ENCODE data around the gene FASN. TPM values are rescaled to one million over a fixed set of nuclear protein-coding genes. Genes with fewer than 3 reads are reported as not detected.
A peak's percentile ranks its signal among the peaks of the same experiment; 100 is the strongest.

Gene FASN
- polyA plus RNA-seq, 2 of the 4 experiments (the other 2 are of a cell fraction), result 12.9 to 169 TPM

DNA sequence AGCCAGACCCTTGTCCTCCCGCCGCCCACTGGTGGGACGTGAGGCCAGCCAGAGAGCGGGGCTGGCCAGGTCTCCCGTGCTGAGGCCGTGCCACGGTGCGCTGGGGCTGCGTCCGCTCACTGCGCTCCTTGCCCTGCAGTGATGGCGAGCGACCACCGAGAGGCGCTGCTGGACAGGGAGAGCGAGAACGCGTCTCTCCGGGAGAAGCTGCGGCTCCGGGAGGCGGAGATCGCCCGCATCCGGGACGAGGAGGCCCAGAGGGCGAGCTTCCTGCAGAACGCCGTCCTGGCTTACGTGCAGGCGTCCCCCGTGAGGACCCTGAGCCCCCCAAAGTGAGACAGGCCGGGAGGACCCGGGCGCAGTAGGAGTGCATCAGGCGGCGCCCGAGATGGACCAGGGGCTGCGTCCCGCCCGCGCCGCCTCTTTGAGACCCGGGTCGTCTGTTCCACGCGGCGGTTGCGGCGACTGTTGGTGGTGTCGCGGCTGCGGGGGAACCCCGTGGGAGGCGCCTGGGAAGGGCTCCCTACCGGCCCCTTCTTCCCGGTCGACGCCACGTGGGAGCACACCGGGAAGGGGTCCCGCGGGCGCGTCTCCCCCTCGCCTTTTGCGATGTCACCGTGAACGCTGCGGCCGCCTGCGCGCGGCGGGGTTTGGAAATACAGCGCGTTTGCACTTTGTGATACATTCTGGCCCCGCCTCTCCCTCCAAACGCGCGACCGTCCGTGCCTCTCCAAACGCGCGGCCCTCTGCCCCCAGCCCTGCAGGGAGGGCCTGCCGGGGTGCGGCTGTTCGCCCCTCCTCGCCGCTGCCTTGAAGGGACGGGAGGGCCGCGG, 67.3 kb downstream of the FASN start (continued):
- no peak for TF ChIP-seq KDM1A (IDR thresholded peaks at IDR 0.05; ENCODE audit: low read depth)
- no peak for TF ChIP-seq RARB (CRISPR knock-in tag; IDR thresholded peaks at IDR 0.05)
- peak; percentile 95; the same call in 1 of the 2 replicates for TF ChIP-seq RNF2 (IDR thresholded peaks at IDR 0.05; ENCODE audit: borderline replicate concordance, low read depth)
- TF ChIP-seq, protein P1, sequence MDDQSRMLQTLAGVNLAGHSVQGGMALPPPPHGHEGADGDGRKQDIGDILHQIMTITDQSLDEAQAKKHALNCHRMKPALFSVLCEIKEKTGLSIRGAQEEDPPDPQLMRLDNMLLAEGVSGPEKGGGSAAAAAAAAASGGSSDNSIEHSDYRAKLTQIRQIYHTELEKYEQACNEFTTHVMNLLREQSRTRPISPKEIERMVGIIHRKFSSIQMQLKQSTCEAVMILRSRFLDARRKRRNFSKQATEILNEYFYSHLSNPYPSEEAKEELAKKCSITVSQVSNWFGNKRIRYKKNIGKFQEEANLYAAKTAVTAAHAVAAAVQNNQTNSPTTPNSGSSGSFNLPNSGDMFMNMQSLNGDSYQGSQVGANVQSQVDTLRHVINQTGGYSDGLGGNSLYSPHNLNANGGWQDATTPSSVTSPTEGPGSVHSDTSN (IDR thresholded peaks at IDR 0.05), result no peak; the same call in 1 of the 2 replicates
- no peak for TF ChIP-seq JUNB (IDR thresholded peaks at IDR 0.05)
- TF ChIP-seq BHLHE40 (IDR thresholded peaks at IDR 0.05; ENCODE audit: low read depth, low read length), result no peak
- TF ChIP-seq KDM5A (IDR thresholded peaks at IDR 0.05), result no peak
- TF ChIP-seq NPAS2 (CRISPR knock-in tag; IDR thresholded peaks at IDR 0.05; ENCODE audit: borderline replicate concordance), result no peak
- peak; percentile 21; the same call in 1 of the 2 replicates for TF ChIP-seq MYC (IDR thresholded peaks at IDR 0.05; ENCODE audit: borderline replicate concordance, low read length)
- no peak for TF ChIP-seq CHD4 (IDR thresholded peaks at IDR 0.05; ENCODE audit: borderline replicate concordance)
- TF ChIP-seq, protein P2, sequence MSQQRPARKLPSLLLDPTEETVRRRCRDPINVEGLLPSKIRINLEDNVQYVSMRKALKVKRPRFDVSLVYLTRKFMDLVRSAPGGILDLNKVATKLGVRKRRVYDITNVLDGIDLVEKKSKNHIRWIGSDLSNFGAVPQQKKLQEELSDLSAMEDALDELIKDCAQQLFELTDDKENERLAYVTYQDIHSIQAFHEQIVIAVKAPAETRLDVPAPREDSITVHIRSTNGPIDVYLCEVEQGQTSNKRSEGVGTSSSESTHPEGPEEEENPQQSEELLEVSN (IDR thresholded peaks at IDR 0.05; ENCODE audit: borderline replicate concordance, low read depth), result peak; percentile 74; the same call in 1 of the 2 replicates
- TF ChIP-seq HOXA7 (CRISPR knock-in tag; IDR thresholded peaks at IDR 0.05), result no peak
- TF ChIP-seq NFE2L2 (conservative IDR thresholded peaks at IDR 0.05; ENCODE audit: low read length), result no peak; the same call in 1 of the 2 replicates
- TF ChIP-seq ZNF302 (CRISPR knock-in tag; IDR thresholded peaks at IDR 0.05), result no peak
- no peak for TF ChIP-seq NR3C1 (IDR thresholded peaks at IDR 0.05)
- no peak for TF ChIP-seq CHD2 (IDR thresholded peaks at IDR 0.05; ENCODE audit: low read length, partially characterized antibody)
- no peak for TF ChIP-seq SREBF2 (IDR thresholded peaks at IDR 0.05)
- TF ChIP-seq, protein P3, sequence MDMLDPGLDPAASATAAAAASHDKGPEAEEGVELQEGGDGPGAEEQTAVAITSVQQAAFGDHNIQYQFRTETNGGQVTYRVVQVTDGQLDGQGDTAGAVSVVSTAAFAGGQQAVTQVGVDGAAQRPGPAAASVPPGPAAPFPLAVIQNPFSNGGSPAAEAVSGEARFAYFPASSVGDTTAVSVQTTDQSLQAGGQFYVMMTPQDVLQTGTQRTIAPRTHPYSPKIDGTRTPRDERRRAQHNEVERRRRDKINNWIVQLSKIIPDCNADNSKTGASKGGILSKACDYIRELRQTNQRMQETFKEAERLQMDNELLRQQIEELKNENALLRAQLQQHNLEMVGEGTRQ (IDR thresholded peaks at IDR 0.05), result no peak
- peak in 1 of 2 experiments; percentile 59; a peak in 2 of 5 replicates for TF ChIP-seq JUN (IDR thresholded peaks at IDR 0.05)
- no peak for TF ChIP-seq PHF8 (IDR thresholded peaks at IDR 0.05; ENCODE audit: borderline replicate concordance, low read depth)
- TF ChIP-seq RCOR1 (IDR thresholded peaks at IDR 0.05; ENCODE audit: low read depth, low read length), result no peak
- no peak for TF ChIP-seq HEYL (CRISPR knock-in tag; IDR thresholded peaks at IDR 0.05)
- no peak for TF ChIP-seq ZC3H11A (IDR thresholded peaks at IDR 0.05)
- TF ChIP-seq, protein P4, sequence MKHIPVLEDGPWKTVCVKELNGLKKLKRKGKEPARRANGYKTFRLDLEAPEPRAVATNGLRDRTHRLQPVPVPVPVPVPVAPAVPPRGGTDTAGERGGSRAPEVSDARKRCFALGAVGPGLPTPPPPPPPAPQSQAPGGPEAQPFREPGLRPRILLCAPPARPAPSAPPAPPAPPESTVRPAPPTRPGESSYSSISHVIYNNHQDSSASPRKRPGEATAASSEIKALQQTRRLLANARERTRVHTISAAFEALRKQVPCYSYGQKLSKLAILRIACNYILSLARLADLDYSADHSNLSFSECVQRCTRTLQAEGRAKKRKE (CRISPR knock-in tag; IDR thresholded peaks at IDR 0.05; ENCODE audit: low read depth), result no peak
- no peak for TF ChIP-seq CBX2 (IDR thresholded peaks at IDR 0.05; ENCODE audit: borderline replicate concordance, low read depth)
- no peak for TF ChIP-seq HOXB5 (CRISPR knock-in tag; IDR thresholded peaks at IDR 0.05)
- no peak for TF ChIP-seq FOSB (CRISPR knock-in tag; IDR thresholded peaks at IDR 0.05)
- TF ChIP-seq ZSCAN20 (CRISPR knock-in tag; IDR thresholded peaks at IDR 0.05), result no peak
- no peak for TF ChIP-seq HOXB13 (CRISPR knock-in tag; IDR thresholded peaks at IDR 0.05; ENCODE audit: low read depth)
- TF ChIP-seq GATA3 (IDR thresholded peaks at IDR 0.05; ENCODE audit: borderline replicate concordance), result no peak
- TF ChIP-seq, protein P5, sequence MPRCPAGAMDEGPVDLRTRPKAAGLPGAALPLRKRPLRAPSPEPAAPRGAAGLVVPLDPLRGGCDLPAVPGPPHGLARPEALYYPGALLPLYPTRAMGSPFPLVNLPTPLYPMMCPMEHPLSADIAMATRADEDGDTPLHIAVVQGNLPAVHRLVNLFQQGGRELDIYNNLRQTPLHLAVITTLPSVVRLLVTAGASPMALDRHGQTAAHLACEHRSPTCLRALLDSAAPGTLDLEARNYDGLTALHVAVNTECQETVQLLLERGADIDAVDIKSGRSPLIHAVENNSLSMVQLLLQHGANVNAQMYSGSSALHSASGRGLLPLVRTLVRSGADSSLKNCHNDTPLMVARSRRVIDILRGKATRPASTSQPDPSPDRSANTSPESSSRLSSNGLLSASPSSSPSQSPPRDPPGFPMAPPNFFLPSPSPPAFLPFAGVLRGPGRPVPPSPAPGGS (IDR thresholded peaks at IDR 0.05), result 0 out of 3 replicates have a peak, but pooled peaks have one; percentile 41
- no peak for TF ChIP-seq TFCP2L1 (CRISPR knock-in tag; IDR thresholded peaks at IDR 0.05)
- peak; percentile 80 to 91 for TF ChIP-seq RAD21 (conservative IDR thresholded peaks at IDR 0.05 in 1 of 2, IDR thresholded peaks at IDR 0.05 in 1 of 2)
- peak; percentile 31; the same call in 1 of the 2 replicates for TF ChIP-seq POLR2A (IDR thresholded peaks at IDR 0.05; ENCODE audit: low read length)
- TF ChIP-seq ESRRA (IDR thresholded peaks at IDR 0.05; ENCODE audit: borderline replicate concordance, low read length), result no peak

Measured in A549 (cell line).